Inflammatory macrophage treated with lipopolysaccharide for 1 hour (primary cell): ENCODE measurements around the gene HSPG2.
"Not testable (repeated sequence)": the region's sequence is repeated elsewhere in the genome, so short reads cannot be mapped to it uniquely, and the experiment has no call there.

Experiments used
- DNase-seq, 2 donors: peaks; one replicate each; pipeline ENCODE4 v3.0.0-alpha.2; 2020 to 2022

Gene HSPG2

DNA sequence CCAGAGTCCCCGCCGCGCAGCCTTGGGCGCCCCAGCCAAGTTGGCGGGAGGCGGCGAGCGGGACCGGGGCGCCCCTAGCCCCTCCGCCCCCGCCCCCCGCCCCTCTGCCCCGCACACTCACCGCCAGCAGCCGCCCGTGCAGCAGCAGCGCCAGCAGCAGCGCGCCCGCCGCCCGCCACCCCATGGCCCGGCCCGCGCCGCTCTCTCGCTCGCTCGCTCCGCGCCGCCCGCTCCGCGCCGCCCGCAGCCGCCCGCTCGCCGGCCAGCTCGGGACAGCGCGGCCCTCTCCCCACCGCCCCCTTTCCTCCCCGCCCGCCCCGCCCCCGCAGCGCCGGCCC, at the start of gene HSPG2:
TSS of gene HSPG2 (minus strand) at position 277 of the 338 bp plus-strand sequence. CDS start at position 184, 93 bp downstream.
- no peak for DNase-seq

DNA sequence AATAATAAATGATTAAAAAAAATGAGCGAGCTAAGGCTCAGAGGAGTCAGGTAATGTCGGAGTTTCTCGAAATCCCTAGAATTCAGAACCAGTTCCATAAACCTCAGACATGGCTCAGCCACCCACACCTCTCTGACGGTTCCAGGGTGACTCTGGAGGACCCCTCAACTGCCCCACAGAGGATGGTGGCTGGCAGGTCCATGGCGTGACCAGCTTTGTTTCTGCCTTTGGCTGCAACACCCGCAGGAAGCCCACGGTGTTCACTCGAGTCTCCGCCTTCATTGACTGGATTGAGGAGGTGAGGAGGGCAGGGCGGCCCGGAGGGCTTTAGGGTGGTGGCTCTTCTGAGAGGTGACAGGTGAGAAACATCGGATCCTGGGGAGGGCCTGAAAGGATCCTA, 49.3 kb upstream of the HSPG2 start:
- DNase-seq: not testable (repeated sequence)

DNA sequence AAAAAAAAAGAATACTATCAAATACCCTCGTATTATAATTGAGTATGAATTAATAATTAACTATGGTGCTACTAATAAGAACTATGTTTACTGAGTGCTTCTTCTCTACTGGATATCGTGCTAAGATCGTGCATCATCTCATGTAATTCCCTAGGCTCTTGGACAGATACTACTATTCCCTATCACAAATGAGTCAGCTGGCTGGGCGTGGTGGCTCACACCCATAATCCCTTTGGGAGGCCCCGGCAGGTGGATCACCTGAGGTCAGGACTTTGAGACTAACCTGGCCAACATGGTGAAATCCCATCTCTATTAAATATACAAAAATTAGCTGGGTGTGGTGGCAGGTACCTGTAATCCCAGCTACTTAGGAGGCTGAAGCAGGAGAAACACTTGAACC, 48.8 kb upstream of the HSPG2 start:
- not testable (repeated sequence) for DNase-seq

DNA sequence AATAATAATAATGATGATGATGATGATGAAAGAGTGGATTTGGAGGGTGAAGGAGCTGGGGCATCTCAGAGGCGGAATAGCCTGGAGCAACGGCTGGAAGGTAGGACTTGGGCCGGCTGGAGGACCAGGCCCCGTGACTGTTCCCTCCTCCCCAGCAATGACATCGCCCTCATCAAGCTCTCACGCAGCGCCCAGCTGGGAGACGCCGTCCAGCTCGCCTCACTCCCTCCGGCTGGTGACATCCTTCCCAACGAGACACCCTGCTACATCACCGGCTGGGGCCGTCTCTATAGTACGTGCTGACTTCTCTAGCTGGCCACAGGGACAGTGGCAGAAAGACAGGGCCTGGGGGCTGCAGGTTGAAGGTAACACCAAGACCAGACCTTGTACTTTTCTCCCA, 46.4 kb upstream of the HSPG2 start:
- not testable (repeated sequence) for DNase-seq

DNA sequence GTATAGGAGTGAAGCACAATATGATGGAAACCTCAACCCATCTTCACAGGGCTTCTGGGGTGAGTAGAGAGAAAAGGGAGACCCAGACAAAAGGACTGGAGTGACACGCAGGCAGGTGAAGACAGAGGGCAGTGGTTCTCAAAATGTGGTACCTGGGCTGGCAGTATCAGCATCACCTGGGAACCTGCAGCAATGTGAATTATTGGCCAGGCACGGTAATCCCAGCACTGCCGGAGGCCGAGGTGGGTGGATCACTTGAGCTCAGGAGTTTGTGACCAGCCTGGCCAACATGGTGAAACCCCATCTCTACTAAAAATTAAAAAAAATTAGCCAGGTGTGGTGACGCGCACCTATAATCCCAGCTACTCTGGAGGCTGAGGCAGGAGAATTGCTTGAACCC, 45.0 kb upstream of the HSPG2 start:
- DNase-seq: not testable (repeated sequence)

DNA sequence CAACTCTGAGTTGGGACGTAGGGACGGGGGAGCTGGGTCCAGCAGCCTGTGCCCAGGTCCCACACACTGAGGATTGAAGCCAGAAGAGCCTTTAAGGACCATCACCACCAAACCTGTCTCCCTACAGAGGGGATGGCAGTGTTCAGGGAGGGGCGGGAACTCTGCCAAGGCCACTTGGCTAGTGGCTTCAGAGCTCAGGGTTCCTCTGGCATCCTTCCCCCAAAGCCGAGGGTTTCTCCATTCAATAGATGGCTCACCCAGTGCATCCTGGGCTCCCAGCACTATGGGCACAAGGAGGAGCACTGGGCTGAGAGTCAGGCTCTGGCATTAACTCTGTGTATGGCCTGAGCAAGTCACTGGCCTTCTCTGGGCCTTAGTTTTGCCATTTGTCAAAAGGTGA, 44.1 kb upstream of the HSPG2 start:
- DNase-seq: not testable (repeated sequence)

DNA sequence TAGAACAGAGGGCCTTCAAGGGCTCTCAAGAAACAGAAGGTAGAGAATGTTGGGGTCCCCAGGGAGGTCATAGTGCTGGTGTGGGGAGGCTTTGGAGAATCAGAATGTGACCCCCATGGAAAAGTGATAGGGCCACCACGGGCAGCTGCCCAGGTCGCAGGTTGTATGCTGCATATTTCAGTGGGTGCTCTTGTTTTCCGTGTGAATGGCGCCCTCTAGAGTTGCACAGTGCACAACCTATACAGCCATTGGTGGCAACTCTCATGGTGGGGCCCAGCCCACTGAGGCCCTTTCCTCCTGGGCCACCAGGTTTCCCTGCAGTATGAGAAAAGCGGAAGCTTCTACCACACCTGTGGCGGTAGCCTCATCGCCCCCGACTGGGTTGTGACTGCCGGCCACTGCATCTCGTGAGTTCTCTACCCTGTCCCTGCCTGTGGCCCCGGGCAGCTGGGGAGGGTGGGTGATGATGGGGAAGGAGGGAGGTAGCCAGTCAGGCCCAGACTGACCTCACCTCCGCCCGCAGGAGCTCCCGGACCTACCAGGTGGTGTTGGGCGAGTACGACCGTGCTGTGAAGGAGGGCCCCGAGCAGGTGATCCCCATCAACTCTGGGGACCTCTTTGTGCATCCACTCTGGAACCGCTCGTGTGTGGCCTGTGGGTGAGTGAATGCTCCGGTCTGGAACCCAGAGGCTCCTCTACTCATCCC, 43.6 kb upstream of the HSPG2 start:
- DNase-seq: not testable (repeated sequence)

DNA sequence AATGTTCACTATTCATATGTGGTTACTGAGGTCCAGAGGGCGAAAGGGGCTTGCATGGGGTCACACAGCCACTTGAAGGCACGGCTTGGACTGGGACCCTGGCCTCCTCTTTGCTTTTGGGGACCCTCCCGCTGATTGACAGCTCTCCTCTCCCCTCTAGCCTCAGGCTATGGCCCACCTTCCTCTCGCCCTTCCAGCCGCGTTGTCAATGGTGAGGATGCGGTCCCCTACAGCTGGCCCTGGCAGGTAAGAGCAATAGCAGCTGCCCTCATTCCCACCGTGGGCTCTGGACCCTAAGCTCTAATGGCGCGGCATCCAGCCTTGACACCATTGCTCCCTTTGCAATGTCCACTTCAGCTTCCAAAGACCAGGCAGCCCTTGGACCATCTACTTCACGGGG, 41.1 kb upstream of the HSPG2 start:
- not testable (repeated sequence) for DNase-seq

DNA sequence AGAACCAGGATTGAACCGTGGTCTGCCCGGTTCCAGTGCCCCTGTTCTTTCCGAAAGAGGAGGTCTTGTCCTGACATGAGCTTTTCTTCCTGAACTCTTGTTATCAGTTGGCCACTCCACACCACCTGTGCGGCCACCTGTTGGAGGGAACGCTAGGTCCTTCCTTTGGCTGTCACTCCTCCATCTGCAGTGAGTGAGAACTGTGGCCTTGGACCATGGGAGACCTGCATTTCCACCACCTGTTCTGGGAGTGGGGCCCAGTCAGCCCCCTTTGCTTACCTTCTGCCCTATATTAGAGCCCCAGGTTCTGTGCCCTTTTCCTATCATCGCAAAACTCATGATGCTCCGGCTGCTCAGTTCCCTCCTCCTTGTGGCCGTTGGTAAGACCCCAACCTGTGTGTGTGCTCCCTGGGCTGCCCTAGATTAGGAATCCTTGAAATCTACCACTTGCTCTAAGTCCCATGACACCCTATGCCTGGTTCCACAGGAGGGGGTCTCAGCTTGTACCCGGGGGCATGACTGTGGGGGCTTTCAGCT, 39.7 kb upstream of the HSPG2 start, which contains the start of gene CELA3B:
TSS of gene CELA3B (plus strand) at position 320 of the 537 bp plus-strand sequence. CDS start at position 338, 18 bp downstream.
- not testable (repeated sequence) for DNase-seq

DNA sequence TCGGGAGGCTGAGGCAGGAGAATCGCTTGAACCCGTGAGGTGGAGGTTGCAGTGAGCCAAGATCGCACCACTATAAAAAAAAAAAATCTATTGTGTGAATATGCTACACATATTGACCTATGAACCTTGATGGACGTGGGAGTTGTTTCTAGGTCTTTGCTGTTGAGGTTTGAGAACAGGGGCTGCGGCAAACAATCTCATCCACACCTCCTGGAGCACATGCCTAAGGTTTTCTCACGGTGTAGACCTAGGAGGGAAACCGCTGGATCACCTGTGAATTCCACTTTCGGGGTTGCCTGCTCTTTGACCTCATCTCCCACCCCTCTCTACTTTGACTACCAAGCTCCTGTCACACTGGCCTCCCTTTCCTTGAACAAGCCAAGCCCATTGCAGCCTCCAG, 38.2 kb upstream of the HSPG2 start:
- DNase-seq: not testable (repeated sequence)

DNA sequence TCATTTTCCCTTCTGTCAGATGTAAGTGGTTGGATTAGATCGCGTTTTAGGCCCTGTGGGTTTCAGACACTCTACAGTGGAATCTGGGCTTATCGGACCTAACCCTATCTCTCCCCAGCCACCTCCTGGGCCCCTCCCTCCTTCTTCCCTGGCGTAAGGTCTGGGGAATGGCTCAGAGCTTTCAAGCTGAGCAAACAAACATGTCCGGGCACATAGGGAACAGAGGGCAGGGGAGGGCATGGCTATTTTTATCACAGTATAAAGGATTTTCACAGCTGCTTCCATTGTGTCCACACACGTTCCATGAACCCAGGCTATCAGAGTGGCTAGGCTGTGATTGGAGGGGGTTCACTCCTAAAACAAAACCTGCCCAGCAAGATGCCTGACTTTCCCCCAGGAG, 37.6 kb upstream of the HSPG2 start:
- not testable (repeated sequence) for DNase-seq

DNA sequence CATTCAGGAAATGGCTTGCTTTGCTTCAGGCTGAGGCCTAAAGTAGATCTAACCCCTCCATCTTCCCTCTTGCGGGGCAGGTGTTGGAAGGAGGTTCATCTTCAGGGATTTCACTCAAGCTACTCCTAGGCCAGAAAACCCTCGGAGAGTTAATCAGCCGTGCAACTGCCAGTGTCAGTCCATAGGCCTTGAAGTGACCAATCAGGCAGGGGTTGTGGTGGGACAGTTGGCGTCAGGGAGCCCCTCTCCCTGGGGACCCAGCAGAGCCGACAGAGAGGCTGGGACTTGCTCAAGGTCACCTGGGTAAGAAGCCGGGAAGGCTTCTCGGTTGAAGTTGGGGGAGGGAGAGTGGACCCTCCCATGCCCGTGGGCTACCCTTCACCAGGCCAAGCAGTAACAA, 36.8 kb upstream of the HSPG2 start:
- not testable (repeated sequence) for DNase-seq

DNA sequence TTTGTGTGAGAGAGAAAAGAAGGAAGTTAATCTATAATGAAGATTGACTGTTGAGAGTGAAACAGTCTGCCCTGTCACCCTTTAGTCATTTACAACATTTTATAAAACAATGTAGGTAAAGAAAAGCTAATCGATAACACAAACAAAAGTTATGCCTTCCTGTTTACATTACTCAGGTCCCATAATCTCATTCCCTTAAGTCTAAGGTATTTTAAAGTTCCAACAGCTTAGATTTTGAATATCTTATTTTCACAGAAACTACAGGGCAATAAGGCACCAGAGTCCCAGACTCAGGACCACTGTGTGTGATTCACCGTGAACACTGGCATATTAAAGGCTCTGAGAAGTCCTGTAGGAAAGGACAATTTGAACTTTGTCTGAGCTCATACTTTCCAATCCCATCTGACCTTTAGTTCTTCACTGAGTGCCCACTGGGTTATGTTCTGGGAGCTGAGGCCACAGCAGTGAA, 35.9 kb upstream of the HSPG2 start:
- DNase-seq: not testable (repeated sequence)

DNA sequence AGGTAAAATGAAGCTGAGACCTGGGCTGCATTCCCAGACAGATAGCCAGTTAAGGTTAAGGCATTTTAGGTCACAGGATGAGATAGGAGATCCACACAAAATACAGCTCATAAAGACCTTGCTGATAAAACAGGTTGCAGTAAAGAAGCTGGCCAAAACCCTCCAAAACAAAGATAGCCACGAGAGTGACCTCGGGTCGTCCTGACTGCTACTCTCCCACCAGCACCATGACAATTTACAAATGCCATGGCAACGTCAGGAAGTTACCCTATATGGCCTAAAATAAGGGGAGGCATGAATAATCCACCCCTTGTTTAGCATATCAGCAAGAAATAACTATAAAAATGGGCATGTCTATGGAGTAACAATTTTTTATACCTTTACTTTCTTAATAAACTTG, 33.4 kb upstream of the HSPG2 start:
- not testable (repeated sequence) for DNase-seq

DNA sequence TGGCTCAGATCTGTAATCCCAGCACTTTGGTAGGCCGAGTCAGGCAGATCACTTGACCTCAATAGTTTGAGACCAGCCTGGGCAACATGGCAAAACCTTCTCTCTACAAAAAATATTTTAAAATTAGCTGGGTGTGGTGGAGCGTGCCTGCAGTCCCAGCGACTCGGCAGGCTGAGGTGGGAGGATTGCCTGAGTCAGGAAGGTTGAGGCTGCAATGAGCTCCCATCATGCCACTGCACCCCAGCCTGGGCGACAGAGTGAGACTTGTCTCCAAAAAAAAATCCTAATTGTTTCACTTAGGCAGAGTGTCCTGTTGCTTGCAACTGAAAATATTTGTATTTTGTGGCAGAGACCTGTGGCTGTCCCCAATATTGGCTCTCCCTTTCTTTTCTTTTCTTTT, 32.0 kb upstream of the HSPG2 start:
- not testable (repeated sequence) for DNase-seq

DNA sequence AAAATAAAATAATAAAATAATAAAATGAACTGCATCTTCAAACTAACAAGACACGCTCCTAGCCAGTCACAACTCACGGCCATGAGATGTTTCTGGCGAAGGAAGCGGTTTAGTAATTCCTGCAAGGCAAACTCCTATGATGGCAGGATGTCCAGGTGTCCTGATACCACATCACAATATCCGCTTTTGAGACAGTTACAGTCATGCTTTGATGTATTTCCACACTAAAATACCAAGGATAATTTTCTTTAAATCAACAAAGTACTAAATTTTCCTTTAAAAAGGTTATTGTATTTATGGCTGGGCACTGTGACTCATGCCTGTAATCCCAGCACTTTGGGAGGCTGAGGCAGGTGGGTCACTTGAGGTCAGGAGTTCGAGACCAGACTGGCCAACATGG, 30.1 kb upstream of the HSPG2 start:
- not testable (repeated sequence) for DNase-seq

DNA sequence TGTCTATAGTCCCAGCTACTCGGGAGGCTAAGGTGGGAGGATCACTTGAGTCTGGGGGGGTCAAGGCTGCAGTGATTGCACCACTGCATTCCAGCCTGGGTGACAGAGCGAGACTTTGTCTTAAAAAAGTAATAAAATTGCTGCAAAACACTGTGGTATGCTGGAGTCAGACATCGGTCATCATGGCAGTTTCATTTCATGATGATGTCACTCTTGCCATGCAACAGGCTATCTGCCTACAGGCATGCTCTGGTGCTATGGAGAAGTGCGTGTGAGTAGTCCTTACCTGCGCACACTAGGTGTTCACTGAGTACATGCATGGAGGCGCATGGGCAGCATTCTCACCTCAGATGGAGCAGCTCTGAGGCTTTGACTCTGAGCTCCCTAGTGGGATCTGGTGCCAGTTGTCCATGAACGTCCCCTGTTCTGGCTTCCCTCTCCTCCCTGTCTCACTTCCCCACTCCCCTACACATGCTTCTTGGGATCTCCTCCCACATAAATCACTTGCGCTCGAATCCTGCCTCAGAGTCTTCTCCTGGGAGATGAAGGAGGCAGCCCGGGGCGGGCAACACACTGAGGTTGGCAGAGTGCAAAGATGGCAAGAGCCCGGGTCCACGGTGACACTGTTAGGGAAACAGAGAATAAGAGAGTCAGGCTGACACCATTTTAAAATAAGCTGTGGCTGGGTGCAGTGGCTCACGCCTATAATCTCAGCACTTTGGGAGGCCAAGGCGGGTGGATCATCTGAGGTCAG, 29.3 kb upstream of the HSPG2 start:
- DNase-seq: peak; percentile 16 to 34

DNA sequence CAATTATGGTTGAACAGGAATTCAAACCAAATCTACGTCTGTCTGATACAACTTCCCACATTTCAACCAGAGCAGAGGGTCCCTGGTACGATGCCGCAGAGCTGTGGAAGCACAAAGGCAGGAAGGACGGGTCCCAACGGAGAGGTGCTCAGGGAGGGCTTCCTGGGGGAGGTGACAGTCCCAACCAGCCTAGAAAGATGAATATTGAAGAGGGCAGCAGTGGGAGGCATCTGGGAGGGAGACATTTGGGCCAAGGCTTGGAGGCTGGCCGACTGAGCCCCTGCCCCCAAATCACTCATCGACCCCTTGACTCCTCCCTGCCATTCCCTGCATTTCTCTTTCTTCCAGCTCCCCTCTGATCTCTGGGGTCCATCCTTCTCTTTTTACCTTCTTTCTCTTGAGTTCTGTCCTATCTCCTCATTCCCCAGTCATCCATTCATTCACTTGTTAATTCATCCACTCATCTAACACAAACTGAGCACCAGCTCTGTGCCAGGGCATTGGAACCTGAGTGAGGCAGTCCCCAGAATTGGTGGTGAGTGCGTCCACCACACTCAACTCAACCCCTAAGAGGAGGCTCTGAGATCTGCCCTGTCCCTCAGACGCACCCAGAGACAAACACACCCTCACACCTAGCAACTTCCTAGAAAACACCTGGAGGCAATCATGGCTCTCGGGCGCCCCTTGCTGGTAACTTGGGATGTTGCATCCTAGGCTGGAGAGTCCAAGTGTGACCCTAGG, 26.5 kb upstream of the HSPG2 start:
- peak; percentile 42 to 94 for DNase-seq

DNA sequence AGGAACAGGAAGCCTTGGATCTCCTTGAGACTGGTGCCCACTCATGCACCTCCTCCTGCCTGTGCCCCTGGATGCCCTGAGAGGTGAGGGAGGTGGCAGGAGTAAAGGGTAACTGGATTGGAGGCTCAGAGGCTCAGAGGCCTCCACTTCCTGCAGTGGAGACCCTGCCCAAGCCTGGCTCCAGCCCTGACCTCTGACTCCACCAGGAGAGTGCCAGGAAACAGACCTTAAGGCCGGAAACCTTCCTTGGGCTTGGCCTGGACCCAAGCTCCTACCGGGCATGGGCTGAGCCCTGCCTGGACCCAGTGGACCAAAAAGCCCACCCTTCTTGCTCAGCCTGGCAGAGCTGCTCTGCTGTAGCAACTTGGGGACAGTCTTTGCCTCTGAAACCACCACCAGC, 24.7 kb upstream of the HSPG2 start:
- no peak for DNase-seq

DNA sequence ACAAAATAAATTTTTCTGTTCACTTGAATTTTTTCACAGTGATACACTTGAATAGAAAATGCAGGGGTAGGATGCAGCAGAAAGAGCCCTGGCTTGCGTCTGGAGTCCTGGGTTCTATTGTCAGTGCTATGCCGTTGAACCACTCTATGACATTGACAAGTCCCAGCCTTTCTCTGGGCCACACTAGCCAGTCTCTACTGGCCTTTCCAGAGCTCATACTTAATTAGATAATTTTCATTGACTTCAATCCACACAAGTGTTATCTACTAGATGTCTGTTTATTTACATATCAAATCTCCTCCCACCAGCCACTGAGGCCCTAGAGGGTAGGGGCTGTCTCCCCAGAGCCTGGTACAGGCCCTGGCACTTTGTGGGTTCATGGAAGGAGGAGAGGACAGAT, 24.2 kb upstream of the HSPG2 start:
- DNase-seq: no peak

DNA sequence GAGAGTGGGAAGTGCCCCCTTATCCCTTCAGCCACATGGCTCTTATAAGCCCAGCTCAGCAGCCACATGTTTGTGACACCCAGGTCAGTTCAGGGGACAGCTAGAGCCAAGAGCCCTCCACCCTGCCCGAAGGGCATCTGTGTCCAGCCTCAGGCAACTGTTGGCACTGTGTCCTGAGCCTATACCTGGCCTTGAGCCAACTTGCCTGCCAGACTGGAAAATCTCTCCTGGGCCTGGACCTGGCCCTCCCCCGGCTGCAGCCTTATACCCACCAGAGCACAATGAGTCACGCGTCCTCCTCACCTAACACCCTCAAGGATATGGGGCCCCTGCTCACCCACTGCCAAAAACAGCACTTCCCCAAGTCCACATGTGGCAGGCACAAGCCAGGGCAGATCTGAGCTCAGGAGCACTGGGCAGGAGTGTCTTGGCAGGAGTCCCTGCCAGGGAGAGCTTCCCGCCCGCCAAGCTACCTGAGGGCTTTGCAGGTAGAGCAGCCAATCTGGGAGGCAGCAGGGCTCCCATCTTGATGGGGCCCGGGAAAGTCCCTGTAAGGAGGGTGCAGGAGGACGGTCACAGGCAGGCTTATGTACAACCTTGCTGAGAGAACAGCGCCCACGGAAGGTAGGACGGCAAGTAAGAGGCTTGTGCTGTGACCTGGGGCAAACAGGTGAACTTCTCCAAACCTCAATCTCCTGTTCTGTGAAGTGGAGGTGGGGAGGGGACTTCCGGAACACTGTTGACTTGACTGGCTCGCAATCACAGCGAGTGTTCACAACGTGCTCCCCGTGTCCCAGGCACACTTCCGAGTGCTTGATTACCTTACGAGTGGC, 19.8 kb upstream of the HSPG2 start:
- no peak for DNase-seq
